RWPE1 (cell line): ENCODE measurements around the gene ANO1.
A peak's percentile ranks its signal among the peaks of the same experiment; 100 is the strongest.
"Not testable (repeated sequence)": the region's sequence is repeated elsewhere in the genome, so short reads cannot be mapped to it uniquely, and the experiment has no call there.

Source experiments
- CTCF ChIA-PET: fragments of 350-600 bp; sonication (Branson Sonifier 250); formaldehyde crosslinking; extraction: SDS; loops from one replicate; lab custom pipeline; 2021; lab: Yijun Ruan, JAX
- POLR2A ChIA-PET: fragments of 400-600 bp; formaldehyde crosslinking; extraction: SDS; loops from one replicate; lab custom pipeline; 2020; ENCODE audit warnings: antibody characterized with exemption; ENCODE audit not compliant: low non-redundant PET; lab: Yijun Ruan, JAX
- DNase-seq: peaks from one replicate; pipeline ENCODE4 v3.0.0; 2012; ENCODE audit warnings: low spot score
- H3K27ac ChIP-seq: fragments of 450-650 bp; 2 replicates; pipeline ENCODE4 v1.5.1; 2017
- CTCF ChIP-seq: fragments of 450-650 bp; conservative IDR thresholded peaks from 2 replicates; pipeline ENCODE4 v1.5.1; 2017; ENCODE audit warnings: low read depth, mild to moderate bottlenecking

ANO1 gene

DNA sequence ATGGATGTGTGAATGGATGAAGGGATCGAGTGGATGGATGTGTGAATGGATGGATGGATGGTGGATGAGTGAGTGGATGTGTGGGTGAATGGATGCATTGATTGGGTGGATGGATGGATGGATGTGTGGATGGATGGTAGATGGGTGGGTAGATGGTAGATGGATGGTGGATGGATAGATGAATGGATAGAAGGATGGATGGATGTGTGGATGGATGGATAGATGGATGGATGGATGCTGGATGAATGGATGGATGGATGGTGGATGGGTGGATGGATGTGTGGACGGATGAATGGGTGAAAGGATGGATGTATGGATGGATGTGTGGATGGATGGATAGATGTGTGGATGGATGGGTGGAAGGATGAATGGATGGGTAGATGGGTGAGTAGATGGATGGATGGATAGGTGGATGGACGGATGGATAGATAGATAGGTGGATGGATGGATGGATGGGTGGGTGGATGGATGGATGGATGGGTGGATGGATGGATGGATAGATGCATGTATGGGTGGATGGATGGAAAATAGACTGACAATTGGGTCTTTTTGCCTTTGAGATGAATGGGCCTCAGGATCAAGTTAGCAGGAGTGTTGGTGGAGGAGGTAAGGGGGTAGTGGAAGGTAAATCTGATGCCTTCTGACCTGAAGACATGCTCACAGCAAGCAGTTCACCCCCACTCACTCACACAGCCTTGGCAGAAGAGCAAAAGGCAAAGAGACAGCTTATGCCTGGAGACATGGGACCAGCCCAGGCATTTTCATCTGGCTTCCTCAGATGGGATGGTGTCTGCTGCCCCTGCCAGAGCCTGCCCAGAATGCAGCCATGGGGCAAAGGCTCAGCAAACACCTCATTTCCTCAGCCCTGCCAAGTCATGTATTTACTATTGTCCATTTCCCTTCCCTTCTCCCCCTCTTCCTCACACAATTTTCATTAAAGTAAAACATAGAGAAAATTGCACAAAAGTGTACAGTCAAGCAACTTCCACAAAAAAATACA is 117.0 kb downstream of the ANO1 start:
- no peak for DNase-seq
- CTCF ChIA-PET = interaction anchor here (0.6 to 1.9 kb wide), 4 partner anchors 12 to 286 kb away, joined by 3 to 19 read pairs (median 6); no protein-coding TSS in a partner anchor
- no peak for TF ChIP-seq CTCF
- no peak overlapping the region for H3K27ac ChIP-seq
- POLR2A ChIA-PET = no interaction called here

DNA sequence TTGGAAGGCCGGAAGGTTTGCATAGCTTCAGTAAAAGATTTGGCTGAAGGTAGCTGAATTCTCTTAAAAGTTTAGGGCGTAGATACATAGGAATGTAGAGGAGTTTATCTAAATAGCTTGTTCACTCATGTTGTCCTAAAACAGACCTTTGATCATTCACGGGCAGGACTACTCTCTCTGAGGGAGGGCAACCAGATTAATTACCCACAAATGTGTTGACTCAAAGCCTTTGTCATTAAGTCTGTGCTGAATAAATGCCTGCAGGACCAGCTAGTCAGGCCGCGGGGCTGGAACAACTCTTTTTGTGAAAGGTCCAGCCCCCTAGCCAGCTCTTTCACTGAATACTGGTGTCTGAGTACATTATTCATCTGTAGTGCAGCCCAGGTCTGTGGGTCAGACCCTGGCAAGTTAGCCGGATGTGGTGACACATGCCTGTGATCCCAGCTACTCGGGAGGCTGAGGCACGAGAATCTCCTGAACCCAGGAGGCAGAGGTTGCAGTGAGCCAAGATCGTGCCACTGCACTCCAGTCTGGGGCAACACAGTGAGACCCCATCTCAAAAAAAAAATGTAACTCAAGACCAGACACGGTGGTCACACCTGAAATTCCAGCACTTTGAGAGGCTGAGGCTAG is 122.2 kb downstream of the ANO1 start:
- ChIA-PET POLR2A (no interaction called here), CTCF (no interaction called here)
- no peak overlapping the region for H3K27ac ChIP-seq
- no peak for TF ChIP-seq CTCF
- DNase-seq = no peak

DNA sequence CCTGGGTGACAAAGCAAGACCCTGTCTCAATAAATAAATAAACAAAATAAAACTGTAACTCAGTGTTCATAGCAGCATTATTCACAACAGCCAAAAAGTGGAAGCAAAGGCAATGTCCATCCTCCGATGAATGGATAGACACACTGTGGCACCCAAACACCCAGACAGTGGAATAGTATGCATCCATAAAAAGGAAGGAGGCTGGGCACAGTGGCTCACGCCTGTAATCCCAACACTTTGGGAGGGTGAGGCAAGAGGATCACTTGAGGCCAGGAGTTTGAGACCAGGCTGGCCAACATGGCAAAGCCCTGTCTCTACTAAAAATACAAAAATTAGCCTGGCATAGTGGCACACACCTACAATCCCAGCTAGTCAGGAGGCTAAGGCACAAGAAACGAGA is 122.9 kb downstream of the ANO1 start:
- ChIA-PET POLR2A (interaction anchor here (0.6 kb wide), 1 partner anchor 242 kb away, joined by 3 read pairs; no protein-coding TSS in a partner anchor), CTCF (interaction anchor here (1.2 kb wide), 1 partner anchor 285 kb away, joined by 7 read pairs; no protein-coding TSS in a partner anchor)
- not testable (repeated sequence) for H3K27ac ChIP-seq, DNase-seq

GRCh38 chr11:70201882-70202861 is 124.1 kb downstream of the ANO1 start:
- no peak for DNase-seq
- POLR2A ChIA-PET = interaction anchor here (0.6 kb wide), 1 partner anchor 241 kb away, joined by 3 read pairs; no protein-coding TSS in a partner anchor
- CTCF ChIA-PET = interaction anchor here (1.2 kb wide), 1 partner anchor 286 kb away, joined by 7 read pairs; no protein-coding TSS in a partner anchor
- peak overlapping the region; percentile 97 for H3K27ac ChIP-seq
- no peak for TF ChIP-seq CTCF

- DNase-seq = peak; percentile 90
- TF ChIP-seq CTCF = no peak
- ChIA-PET CTCF (interaction anchor here (0.5 kb wide), 1 partner anchor 66 kb away, joined by 3 read pairs; no protein-coding TSS in a partner anchor), POLR2A (interaction anchor here (0.5 kb wide), 1 partner anchor 65 kb away, joined by 6 read pairs; no protein-coding TSS in a partner anchor)
- peak within 1 kb of the TSS; percentile 97 for H3K27ac ChIP-seq
Measured at GRCh38 chr11:70202920-70203750, 125.0 kb downstream of the ANO1 start, which contains the start of gene FADD. Gene FADD (plus strand): TSS chr11:70203296. CDS start chr11:70203460, 164 bp downstream.
